Camera-type eye (tissue), 1 donor: ENCODE measurements around the gene RAD1. TPM values are rescaled to one million over a fixed set of nuclear protein-coding genes. Genes with fewer than 3 reads are reported as not detected.

ENCODE experiments used
- total RNA-seq: library from RNA; depleted of rRNA; stranded (reverse); fragments of >200 nt; gene quantifications from one replicate; pipeline ENCODE4 v1.2.3, GENCODE V29; 2014

The RAD1 gene
- total RNA-seq = 33.5 TPM

DNA sequence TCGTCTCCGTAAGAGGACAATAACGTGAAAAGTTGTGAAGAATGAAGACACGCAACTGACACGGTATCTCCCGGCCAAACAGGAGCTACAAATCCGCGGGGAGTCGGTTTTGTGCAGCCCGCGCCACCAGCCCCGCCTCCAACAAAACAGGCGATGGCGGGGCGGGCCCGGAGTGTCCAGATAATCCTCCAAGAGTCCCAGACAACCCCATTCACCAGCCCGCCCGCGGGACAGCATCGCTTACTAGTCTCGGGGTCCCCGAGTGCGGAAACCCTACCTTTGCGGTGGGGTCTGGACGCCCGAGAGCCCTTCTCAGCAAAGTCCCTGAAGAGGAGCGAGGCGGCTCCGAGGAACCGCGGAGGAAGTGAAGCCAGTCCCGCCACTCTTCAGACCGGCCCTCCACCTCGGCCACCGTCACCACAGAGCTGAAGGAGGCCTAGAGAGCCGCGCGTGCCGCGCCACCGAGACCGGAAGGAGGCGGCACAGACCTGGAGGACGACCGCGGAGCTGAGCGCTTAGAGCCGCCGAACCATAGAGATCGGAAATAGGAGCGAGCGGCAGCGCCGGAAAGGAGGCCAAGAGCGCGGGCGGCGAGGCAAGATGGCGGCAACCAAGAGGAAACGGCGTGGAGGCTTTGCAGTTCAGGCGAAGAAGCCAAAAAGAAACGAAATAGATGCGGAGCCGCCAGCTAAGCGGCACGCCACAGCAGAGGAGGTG lies at the start of gene RAD1, which contains the start of gene BRIX1:
TSS of gene RAD1 (minus strand) at position 366 of the 717 bp plus-strand sequence. CDS start 612 bp downstream, outside the sequence.
TSS of gene BRIX1 (plus strand) at position 573 of the 717 bp plus-strand sequence. CDS start at position 601, 28 bp downstream.

GRCh38 chr5:34929134-34929719 lies 13.9 kb upstream of the RAD1 start, which contains the start of gene DNAJC21:
Gene DNAJC21 (plus strand): TSS chr5:34929559. CDS start chr5:34929820, 261 bp downstream.

Other genes starting within 250 kb of the RAD1 start
- gene TTC23L, start 76.3 kb downstream of the RAD1 start, total RNA-seq = 2.9 TPM
- gene BRIX1, start 207 bp upstream of the RAD1 start, total RNA-seq = 27.3 TPM
- gene DNAJC21, start 14.1 kb upstream of the RAD1 start, total RNA-seq = 44.5 TPM
- gene AGXT2, start 132.4 kb upstream of the RAD1 start, total RNA-seq = not detected